Measurements from ENCODE around the gene UBE2QL1.

GRCh38 chr5:6408627-6409446 lies 39.8 kb upstream of the UBE2QL1 start:
- TF ChIP-seq POLR2A (IDR thresholded peaks at IDR 0.05; ENCODE audit: low read depth, low read length) (no peak), TAF1 (IDR thresholded peaks at IDR 0.05; ENCODE audit: low read depth, low read length) (no peak), POLR2AphosphoS5 (IDR thresholded peaks at IDR 0.05; ENCODE audit: low read depth, low read length) (no peak), SPI1 (IDR thresholded peaks at IDR 0.05; ENCODE audit: low read depth, low read length) (no peak), PAX5 (IDR thresholded peaks at IDR 0.05; ENCODE audit: insufficient read depth, low read length, severe bottlenecking) (no peak)

Measured in GM12891 (cell line).